DMS153 treated with DMSO at 0.1 percent for 48 hours (cell line): ENCODE measurements around the gene LOX.

Experiments used
- DNase-seq: peaks from one replicate; lab custom pipeline; 2025; ENCODE audit not compliant: unreplicated experiment; lab: John Stamatoyannopoulos, UW

LOX gene

GRCh38 chr5:122078116-122079110 lies at the start of gene LOX:
LOX (minus strand) TSS chr5:122078259; CDS start chr5:122077985, 274 bp downstream.
- DNase-seq = no peak

- no peak for DNase-seq
Observed at GRCh38 chr5:122126756-122127321, 48.8 kb upstream of the LOX start.

GRCh38 chr5:122126177-122126755 lies 48.2 kb upstream of the LOX start:
- DNase-seq = no peak

GRCh38 chr5:122124766-122125165 lies 46.7 kb upstream of the LOX start:
- no peak for DNase-seq

GRCh38 chr5:122121479-122122465 lies 43.7 kb upstream of the LOX start:
- DNase-seq = no peak

GRCh38 chr5:122120957-122121356 lies 42.9 kb upstream of the LOX start:
- DNase-seq = no peak

- no peak for DNase-seq
Observed at GRCh38 chr5:122120493-122120892, 42.4 kb upstream of the LOX start.

GRCh38 chr5:122119205-122119604 lies 41.1 kb upstream of the LOX start:
- DNase-seq = no peak

- DNase-seq = no peak
Observed at GRCh38 chr5:122118356-122118948, 40.4 kb upstream of the LOX start.

GRCh38 chr5:122114501-122114900 lies 36.4 kb upstream of the LOX start:
- no peak for DNase-seq

GRCh38 chr5:122112733-122113558 lies 34.9 kb upstream of the LOX start:
- DNase-seq = no peak

- no peak for DNase-seq
Observed at GRCh38 chr5:122112063-122112462, 34.0 kb upstream of the LOX start.

GRCh38 chr5:122111460-122111859 lies 33.4 kb upstream of the LOX start:
- no peak for DNase-seq

- DNase-seq = no peak
Observed at GRCh38 chr5:122110987-122111386, 32.9 kb upstream of the LOX start.

GRCh38 chr5:122107016-122107415 lies 29.0 kb upstream of the LOX start:
- no peak for DNase-seq

- no peak for DNase-seq
Observed at GRCh38 chr5:122105909-122106308, 27.9 kb upstream of the LOX start.

GRCh38 chr5:122102825-122103224 lies 24.8 kb upstream of the LOX start:
- DNase-seq = no peak

- DNase-seq = peak; percentile 23
Observed at GRCh38 chr5:122101636-122102285, 23.7 kb upstream of the LOX start.
